ENCODE results near the gene SH2D3C.

SH2D3C gene

DNA sequence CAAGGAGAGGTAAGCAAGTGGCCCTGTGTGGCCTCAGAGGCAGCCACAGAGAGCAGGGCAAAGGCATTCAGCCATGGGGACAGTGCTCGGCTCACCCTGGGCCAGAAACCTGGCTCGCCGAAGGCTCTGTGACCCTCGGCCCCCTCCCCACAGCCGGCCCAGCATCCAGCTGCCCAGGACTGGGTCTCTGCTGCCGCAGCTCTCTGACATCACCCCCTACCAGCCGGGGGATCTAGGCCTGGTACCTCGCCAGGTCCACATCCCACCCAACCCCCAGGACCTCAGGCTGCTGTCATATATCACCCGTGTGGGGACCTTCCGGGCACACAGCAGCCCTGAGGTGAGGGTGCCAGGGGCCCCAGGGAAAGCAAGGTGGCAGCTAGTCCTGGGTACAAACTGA is 65.6 kb downstream of the SH2D3C start:
- H3K36me3 ChIP-seq (ENCODE audit: control insufficient read depth, low read length), result no peaks in the 10 kb centered on the region
- no peaks in the 10 kb centered on the region for H3K9me3 ChIP-seq (ENCODE audit: control insufficient read depth, insufficient read depth, low read length)
- H4K20me1 ChIP-seq (ENCODE audit: control insufficient read depth, insufficient read depth, low read depth, low read length), result no peaks in the 10 kb centered on the region
- no peak overlapping the region for H3K4me2 ChIP-seq (ENCODE audit: low read length)
- H3K4me3 ChIP-seq (ENCODE audit: low read length), result no peak overlapping the region
- H3F3A ChIP-seq (ENCODE audit: control insufficient read depth, insufficient read depth), result no peaks in the 10 kb centered on the region
- H3K4me1 ChIP-seq (ENCODE audit: control insufficient read depth, low read length), result peaks cover 6% of the 10 kb centered on the region
- H3K27me3 ChIP-seq (ENCODE audit: control insufficient read depth, low read length), result no peaks in the 10 kb centered on the region
- H3K9me2 ChIP-seq (replicated peaks; ENCODE audit: control insufficient read depth, low read length), result no peaks in the 10 kb centered on the region
- no peak for TF ChIP-seq EZH2phosphoT487 (IDR thresholded peaks at IDR 0.05; ENCODE audit: borderline replicate concordance, low read length)
- TF ChIP-seq, protein P1, sequence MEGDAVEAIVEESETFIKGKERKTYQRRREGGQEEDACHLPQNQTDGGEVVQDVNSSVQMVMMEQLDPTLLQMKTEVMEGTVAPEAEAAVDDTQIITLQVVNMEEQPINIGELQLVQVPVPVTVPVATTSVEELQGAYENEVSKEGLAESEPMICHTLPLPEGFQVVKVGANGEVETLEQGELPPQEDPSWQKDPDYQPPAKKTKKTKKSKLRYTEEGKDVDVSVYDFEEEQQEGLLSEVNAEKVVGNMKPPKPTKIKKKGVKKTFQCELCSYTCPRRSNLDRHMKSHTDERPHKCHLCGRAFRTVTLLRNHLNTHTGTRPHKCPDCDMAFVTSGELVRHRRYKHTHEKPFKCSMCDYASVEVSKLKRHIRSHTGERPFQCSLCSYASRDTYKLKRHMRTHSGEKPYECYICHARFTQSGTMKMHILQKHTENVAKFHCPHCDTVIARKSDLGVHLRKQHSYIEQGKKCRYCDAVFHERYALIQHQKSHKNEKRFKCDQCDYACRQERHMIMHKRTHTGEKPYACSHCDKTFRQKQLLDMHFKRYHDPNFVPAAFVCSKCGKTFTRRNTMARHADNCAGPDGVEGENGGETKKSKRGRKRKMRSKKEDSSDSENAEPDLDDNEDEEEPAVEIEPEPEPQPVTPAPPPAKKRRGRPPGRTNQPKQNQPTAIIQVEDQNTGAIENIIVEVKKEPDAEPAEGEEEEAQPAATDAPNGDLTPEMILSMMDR (IDR thresholded peaks at IDR 0.05; ENCODE audit: low read depth, low read length, poor library complexity, severe bottlenecking), result no peak
- no peaks in the 10 kb centered on the region for H3K79me2 ChIP-seq (ENCODE audit: control insufficient read depth, low read length)
- no peak overlapping the region for H3K27ac ChIP-seq (ENCODE audit: low read depth, low read length)

DNA sequence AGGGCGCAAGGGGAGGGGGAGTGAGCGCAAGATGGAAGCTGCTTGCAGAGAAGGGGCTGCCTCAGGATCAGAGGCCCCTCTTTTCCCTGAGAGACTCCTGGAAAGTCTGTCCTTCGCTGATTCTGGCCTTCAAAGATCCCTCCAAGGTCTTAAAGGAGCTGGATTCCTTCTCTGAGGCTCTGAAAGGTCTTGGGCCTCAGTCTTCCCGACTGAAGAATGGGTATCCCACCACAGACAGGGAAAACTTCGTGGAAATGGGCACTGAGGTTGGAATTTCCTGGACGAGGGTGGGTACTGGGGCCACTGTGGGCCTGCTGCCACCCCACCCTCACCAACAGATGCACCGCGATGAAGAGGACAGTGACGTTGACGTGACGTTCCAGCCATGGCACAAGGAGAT is 66.1 kb downstream of the SH2D3C start:
- Histone ChIP-seq H3K9me2 (replicated peaks; ENCODE audit: control insufficient read depth, low read length) (no peaks in the 10 kb centered on the region), H3K36me3 (ENCODE audit: control insufficient read depth, low read length) (no peaks in the 10 kb centered on the region), H3K27ac (ENCODE audit: low read depth, low read length) (no peak overlapping the region), H4K20me1 (ENCODE audit: control insufficient read depth, insufficient read depth, low read depth, low read length) (no peaks in the 10 kb centered on the region), H3K4me3 (ENCODE audit: low read length) (no peak overlapping the region), H3F3A (ENCODE audit: control insufficient read depth, insufficient read depth) (no peaks in the 10 kb centered on the region), H3K4me1 (ENCODE audit: control insufficient read depth, low read length) (peaks cover 9% of the 10 kb centered on the region), H3K27me3 (ENCODE audit: control insufficient read depth, low read length) (no peaks in the 10 kb centered on the region), H3K4me2 (ENCODE audit: low read length) (no peak overlapping the region), H3K9me3 (ENCODE audit: control insufficient read depth, insufficient read depth, low read length) (no peaks in the 10 kb centered on the region), H3K79me2 (ENCODE audit: control insufficient read depth, low read length) (no peaks in the 10 kb centered on the region)
- TF ChIP-seq, protein P1 (IDR thresholded peaks at IDR 0.05; ENCODE audit: low read depth, low read length, poor library complexity, severe bottlenecking), result no peak
- no peak for TF ChIP-seq EZH2phosphoT487 (IDR thresholded peaks at IDR 0.05; ENCODE audit: borderline replicate concordance, low read length)

DNA sequence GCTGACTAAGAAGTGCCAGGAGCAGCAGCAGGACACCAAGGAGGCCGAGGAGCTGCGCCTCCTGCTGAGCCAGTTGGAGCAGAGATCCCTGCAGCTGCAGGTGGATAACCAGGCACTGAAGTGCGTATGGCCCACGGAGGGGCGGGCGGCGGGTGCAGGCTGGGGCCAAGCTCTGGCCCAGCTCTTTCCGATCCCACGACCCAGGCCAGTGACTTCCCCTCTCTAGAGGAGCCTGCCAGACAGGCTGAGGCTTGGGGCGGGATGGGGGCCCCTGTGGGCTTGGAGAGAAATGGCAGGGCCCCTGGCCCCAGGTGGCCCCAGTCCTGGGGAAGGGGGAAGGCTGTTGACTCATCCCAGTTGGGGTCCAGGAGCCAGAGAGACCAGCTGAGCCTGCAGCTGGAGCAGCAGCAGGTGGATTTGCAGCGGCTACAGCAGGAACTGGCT is 66.6 kb downstream of the SH2D3C start:
- Histone ChIP-seq H3K9me2 (replicated peaks; ENCODE audit: control insufficient read depth, low read length) (no peaks in the 10 kb centered on the region), H3K27ac (ENCODE audit: low read depth, low read length) (no peak overlapping the region), H3F3A (ENCODE audit: control insufficient read depth, insufficient read depth) (no peaks in the 10 kb centered on the region), H3K27me3 (ENCODE audit: control insufficient read depth, low read length) (no peaks in the 10 kb centered on the region), H3K79me2 (ENCODE audit: control insufficient read depth, low read length) (no peaks in the 10 kb centered on the region), H3K4me2 (ENCODE audit: low read length) (no peak overlapping the region), H4K20me1 (ENCODE audit: control insufficient read depth, insufficient read depth, low read depth, low read length) (no peaks in the 10 kb centered on the region), H3K9me3 (ENCODE audit: control insufficient read depth, insufficient read depth, low read length) (no peaks in the 10 kb centered on the region), H3K4me3 (ENCODE audit: low read length) (no peak overlapping the region), H3K4me1 (ENCODE audit: control insufficient read depth, low read length) (peaks cover 11% of the 10 kb centered on the region), H3K36me3 (ENCODE audit: control insufficient read depth, low read length) (no peaks in the 10 kb centered on the region)
- TF ChIP-seq, protein P1 (IDR thresholded peaks at IDR 0.05; ENCODE audit: low read depth, low read length, poor library complexity, severe bottlenecking), result no peak
- TF ChIP-seq EZH2phosphoT487 (IDR thresholded peaks at IDR 0.05; ENCODE audit: borderline replicate concordance, low read length), result no peak

All from DOHH2 (cell line).